ENCODE data around the gene ADD3.

ADD3 gene

DNA sequence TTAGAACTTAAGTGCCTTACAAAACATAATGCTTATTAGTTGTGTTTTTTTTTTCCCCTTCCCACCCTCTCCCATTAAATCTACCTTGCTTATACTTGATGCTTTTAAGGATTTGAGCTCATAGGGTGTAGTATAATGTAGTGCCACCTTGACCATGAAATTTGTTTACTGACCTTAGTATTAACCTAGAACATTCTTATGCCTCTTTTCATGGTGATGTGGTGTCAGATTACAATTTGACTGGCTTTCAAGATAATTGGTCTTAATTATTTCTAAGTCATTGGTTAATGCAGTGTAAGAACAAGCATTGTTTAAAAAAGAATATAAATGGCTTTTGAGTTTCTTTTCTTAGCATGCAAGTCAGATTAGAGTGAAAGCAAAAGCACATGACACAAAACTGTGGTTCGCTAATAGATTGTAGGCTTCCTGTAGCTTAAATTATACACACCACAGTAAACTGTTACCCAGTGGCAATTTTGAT is 61.8 kb downstream of the ADD3 start:
- DNase-seq = peak in 1 of 2 donors; percentile 74

DNA sequence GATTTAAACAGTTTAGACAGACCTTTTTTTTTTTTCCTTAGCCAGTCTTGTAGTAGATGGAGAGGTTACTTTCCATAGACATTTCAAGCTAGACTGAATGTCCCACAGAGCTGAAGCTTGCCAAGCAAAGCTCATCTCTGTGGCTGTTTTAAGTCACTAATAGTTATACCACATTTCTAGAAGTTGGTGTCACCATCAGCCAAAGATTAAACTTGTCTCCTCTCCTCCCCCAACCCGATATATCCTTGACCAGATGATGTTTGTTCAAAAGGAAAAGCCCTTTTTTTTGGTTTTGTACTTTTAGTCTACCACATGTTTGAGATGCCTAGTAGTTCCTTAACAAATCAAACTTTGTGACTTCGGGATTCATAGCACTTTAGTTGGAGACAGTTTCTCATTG is 66.1 kb downstream of the ADD3 start:
- no peak for DNase-seq

DNA sequence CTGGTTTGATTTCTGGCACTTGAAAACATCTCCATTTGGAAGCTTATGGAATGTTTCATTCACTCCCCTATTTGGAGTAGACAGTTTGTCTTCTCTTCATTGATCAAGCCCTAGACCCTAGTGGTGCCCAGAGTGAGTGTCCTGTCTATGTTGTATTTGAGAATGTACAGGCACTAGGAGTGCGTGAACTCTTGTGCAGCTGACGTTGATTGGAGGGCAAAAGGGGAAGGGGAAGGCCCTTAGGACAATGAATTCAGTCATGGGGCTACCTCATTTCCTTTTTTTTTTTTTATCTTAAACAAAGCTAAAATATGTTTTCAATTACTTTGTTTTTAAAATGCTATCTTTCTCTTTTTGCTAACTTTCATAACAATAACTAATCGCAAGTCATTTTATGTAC is 66.5 kb downstream of the ADD3 start:
- peak in 1 of 2 donors; percentile 37 for DNase-seq

DNA sequence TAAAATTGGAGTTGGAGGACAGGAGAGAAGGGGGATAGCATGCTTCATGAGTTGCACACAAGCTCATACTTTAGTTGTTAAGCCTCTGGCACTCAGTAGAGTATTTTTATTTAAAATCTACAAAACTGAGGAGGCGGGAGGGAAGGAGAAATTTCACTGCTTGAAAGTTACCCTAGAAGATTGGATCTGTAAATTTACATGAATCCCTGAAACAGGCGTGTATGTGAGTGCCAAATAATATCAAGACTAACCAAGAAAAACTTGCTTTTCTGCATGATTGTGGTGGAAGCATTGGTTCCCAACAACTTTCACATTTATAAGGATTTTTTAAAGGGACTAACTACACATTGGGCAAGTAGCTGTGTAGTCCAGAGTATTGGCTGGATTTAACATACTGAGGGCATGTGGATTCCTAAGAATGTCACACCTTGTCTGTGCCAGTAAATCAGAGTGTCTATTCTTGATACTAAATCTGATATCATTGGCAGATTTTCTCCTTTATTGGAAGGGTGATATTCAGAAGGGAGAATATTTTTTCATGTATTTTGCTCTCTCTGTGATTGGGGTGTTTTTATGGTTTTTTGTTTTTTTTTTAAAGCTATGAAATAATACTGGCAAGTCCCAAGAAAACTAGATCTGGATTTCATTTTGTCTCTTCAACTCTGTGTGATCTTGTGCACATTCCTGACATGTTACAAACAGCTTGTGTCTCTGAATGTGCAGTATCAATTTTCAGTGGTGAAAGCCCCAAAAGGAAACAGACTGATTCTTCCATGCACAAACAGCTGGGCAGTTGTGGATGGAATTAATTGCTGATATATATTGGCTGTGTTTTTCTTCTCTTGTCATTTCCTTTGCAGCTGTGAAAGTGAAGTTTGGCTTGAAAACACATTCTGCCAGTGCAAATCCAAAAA is 67.2 kb downstream of the ADD3 start:
- no peak for DNase-seq

DNA sequence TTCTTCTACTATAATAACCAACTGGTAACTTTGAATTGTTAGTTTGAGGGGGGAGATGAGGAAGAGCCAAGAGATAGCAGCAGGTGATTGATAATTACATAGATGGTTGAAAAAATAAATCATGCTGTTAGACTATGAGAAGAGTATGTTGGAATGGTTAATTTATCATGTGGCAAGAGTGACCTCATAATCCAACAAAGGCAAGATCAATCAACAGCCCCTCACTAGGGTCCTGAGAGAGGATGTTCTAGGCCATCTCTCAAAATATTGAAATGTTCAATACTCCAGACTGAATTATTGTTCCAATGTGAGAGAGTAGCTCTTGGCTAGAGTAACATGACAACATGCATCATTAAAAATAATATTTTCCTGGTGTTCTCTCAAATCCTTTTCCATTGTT is 67.9 kb downstream of the ADD3 start:
- DNase-seq = no peak

DNA sequence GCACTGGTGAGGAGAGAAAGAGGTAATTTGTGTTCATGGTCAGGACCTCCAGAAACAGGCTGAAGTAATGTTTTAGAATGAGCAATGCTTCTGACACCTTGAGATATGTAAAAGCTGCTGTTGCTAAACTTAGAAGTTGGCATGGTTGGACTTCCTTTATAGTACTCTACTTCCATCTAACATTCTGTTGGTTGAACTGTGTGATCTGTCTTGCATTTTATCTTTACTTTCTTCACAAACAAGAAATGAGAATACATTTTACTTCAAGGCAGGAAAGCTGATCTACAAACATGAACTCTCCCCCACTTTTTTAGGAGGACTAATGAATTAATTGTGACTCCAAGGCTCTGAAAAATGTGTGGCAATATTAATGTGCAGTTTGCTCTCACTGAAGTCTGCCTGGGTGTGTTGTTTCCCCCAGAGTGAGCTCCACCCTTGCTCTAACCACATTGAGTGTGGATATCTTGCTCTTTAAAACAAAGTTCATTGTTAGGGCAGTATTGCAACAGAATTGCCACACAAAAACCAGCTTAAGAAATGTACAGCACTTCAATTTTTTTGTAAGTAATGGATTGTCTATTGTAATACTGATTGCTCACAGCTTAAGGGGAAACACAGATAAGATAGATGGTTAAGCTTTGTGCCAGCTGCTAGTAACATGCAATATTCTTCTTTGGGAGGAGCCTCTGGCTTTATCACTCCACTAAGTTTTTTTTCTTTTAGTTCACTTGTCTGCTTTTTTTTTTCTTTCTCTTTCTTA is 69.0 kb downstream of the ADD3 start:
- peak; percentile 58 to 68 for DNase-seq

DNA sequence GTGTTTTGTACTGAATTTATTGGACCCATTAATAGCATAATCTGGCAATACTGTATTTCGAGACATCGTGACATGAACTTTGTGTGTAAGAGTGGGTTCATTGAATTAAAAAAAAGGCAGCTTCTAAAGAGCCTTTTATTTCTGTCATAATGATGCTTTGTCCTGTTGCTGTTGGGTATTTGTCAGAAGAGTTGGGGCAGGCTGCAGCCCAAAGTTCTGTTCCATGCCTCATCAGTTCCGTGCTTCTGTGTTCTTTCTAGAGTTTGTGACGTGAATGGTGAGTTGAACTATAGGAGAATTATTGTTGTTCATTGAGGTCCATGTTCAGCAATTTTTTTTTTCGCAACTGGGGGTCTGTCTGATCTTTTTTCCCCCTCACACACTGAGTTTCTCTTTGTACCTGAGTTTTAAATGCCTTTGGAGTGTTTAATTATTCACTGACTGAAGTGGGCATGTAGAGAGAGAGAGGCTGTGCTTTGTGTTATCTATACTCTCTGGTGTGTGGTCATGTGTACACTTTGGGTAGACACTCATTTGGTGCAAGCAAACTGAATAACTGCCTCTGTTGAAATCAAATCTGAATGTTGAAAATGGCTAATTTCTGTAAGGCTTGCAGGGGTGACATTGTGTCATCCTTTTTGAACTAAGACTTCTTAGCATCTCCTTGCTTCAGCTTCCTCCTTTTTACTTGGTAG is 69.8 kb downstream of the ADD3 start:
- DNase-seq = no peak

DNA sequence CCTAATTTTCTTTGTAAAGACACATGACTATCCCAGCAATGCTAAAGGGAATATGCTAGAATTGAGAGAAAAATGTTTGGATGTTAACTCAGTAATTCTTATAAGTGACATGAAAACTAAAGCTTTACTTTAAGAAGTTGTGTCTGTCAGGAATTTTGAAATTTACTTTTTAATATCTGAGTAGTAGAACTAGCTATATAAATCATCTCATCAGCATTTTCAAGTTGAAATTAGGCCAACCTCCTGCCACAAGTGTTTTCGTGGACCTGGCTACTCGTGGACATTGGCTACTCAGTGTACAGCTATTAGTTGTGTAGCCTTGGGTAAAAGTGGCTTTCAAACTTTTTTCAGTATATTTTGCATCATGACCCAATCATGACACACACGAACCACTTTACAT is 70.5 kb downstream of the ADD3 start:
- DNase-seq = no peak

DNA sequence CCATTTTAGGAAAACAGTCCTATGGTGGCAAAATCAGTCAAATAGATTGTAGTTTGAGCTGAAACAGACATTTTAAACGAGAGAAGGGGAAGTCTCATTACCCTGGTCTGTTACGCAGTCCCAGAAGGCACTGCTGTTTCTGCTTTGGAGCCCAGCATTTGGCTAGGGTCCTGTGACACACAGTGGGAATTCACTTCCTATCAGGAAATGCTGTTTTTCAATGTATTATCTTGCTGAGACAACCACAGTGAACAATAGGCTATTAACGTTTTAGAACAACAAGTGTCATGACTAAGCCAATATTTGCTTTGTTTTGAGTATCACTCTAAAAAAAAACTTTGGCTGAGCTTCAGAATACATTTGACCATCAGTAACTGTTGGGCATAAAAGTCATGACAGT is 74.1 kb downstream of the ADD3 start:
- DNase-seq = peak in 1 of 2 donors; percentile 34

DNA sequence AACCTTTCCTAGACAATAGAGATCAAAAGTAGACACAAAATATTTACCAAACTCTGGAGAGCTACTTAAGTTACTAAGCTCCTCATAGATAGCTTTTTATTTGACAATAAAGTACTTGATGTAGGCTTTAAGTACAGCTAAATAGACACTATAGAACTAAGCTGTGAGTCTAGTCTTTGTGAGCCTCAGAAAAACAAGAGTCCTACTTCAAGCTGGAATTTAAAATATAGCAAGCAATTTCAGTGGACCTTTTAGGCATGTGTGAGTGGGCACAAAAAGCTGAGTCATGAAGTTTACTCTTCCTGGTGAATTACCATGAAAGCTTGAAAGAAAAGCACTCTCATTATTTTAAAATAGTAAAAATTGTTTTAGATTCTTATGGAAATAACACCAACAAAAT is 76.1 kb downstream of the ADD3 start:
- no peak for DNase-seq

DNA sequence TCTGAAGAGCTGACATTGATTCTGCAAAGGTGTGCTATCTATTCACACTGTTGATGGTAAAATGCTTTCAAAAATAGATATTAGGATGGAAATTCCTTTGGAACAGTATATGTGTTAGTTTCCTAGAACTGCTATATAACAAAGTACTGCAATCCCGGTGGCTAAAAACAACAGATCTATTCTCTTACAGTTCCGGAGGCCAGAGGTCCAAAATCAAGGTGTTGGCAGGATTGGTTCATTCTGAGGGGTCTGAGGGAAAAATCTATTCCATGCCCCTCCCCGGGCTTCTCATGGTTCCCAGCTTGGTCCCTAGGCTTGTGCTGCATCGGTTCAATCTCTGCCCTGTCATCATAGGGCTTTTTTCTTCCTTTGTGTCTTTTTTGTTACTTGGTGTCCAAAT is 79.9 kb downstream of the ADD3 start:
- DNase-seq = no peak

DNA sequence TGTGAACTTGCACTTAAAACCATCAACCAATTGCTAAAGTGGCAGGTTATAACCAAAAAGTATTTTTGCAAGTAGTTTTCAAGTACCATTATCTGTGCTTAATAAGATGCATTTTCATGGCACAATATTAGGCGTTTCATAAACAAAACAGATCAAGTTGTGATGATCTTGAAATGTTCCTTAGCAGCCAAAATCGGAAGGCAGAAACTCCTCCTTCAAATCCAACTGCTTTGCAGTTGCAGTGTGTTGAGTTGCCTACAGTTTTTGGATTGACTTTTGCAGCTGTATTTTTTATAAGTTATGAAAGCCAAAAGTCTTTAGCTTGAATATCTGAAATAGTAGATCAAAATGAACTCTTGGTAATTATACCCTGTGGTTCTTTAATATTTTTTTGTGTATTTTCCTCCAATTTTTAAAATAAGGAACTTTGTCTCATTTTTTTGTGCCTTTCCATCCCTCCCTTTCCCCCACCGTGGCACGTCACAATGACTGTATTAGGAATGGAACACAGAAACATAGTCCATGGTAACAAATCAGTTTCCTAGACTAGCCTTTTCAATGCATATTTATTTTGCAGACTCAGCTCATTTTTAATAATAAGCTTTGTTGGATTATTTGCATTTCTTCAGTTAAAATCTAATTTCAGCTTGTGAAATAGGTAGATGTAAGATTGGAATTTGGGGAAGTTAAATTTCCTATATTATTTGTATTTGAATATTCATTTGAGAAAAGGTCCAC is 80.8 kb downstream of the ADD3 start:
- DNase-seq = no peak

DNA sequence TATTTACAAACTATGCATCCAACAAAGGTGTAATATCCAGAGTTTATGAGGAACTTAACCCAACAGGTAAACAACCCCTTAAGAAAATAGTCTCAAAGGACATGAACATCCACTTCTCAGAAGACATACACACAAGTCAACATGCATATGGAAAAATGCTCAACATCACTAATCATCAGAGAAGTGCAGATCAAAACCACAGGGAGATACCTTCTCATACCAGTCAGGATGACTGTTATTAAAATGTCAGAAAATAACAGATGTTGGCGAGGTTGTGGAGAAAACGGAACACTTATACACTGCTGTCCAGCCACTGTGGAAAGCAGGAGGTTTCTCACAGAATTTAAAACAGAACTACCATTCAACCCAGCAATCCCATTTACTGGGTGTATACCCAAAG is 84.0 kb downstream of the ADD3 start:
- no peak for DNase-seq

DNA sequence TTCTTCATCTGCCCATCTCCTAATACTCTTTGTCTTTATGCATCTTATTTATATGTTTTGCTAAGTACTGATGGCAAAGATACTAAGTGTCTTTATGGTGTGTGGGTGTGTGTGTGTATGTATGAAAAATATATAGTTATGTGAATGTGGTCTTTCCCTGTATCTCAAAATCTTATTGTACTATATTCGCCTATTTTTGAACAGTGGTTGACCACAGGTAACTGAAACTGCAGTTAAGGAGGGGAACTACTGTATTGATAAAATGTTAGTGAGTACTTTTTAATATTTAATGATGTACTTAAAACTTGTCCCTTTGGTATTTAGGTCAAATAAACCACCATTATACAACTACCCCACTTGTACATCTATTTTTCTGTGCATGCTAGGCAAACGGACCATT is 85.9 kb downstream of the ADD3 start:
- no peak for DNase-seq

DNA sequence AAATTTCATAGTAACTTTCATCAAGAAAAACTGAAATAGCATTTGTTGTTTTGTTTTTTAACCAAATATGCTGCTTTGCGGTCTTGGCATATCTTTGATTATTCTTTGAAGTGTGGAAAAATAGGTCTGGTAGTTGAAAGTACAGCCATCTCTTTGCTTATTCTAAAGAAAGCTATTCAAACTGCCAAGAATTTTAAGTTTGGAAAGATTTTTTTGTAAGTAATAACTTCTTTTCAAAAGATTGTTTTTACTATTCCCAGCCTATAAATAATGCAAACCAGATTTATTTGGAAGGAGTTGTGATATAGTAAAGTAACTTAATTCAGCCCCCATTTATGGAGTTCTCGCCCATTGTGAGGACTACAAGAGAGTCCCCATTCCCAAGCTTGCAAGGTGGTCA is 87.0 kb downstream of the ADD3 start:
- DNase-seq = no peak

DNA sequence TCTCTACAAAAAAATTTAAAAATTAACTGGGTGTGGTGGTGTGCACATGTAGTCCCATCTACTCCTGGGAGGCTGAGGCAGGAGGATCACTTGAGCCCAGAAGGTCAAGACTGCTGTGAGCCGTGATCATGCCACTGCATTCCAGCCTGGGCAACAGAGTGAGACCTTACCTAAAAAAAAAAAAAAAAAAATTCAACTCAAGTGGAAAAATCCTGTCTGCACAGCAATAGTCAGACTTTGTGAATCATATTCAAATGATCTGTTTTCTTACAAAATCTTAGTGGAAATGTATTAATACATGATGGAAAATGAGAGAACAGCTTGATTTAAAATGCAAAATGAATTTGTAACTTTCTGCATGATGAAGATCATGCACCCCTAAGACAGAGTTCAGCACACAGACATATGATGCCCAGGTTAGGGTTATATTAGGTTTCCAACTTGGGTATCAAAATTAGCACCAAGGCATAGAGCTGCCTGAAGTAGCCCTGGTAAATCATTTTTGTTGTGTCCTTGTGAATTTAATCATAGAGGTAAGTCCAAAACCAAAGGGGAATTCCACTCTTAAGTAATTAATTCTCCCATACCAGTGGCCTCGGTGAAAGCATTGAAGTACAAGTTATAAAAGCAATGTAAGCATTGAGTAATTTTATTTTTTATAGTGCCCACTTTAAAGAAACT is 93.8 kb downstream of the ADD3 start:
- DNase-seq = no peak

DNA sequence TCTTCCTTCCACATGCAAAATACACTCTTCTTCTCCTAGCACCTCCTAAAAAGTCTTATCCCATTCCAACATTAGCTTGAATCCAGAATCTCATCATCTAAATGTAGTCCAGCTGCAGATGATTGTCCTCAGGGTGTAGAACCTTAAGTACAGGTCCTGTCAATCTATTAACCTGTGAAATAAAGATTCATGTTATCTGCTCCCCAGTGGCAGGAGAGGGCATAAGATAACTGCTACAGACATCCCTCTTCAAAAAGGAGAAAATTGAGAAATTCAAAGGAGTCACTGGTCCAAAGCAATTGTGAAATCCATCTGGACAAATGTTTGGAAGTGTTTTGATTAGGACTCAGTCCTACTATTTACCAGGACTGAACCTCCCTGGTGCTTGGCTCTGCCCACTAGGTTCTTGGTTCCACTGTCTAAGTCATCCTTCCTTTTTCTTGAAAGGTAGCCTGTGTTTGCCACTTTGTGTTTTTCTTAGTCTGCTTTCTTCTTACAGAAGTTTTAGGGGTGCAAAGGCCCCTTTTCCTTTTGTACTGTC is 96.2 kb downstream of the ADD3 start:
- DNase-seq = no peak

DNA sequence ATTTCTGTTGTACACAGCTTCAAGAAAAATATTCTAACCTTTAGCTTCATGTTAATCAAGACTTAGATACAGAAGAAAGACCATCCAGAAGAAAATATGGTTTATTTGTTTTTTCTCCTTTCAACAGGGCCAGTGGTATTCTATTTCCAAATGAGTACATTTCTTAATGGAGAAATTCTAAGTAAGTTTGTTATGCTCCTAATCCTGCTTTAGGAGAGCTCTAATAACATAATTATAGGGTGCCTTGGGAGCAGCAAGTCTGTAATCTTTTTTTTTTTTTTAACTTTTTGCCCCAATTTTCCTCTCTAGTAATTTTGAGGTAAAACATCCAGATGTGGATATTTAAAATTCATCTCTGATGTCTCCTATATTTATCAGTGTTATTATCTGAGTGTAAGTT is 98.1 kb downstream of the ADD3 start:
- no peak for DNase-seq

DNA sequence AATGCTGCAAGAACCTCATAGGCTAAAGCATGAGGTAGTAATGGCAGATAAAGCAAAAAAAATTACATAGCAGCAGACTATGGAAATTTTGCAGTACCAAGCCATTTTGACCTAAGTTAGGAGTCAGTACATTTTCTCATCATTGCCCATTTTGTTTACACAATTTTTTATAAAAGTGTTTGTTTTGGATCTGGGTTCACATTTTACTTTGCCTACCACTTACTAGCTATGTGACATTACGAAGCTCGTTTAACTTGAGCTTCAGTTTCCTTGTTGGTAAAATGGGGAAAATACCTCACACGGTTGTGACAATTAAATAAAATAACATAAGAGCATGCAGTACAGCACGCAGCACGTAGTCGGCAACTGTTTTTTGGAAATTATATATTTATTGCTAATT is 99.6 kb downstream of the ADD3 start:
- no peak for DNase-seq

DNA sequence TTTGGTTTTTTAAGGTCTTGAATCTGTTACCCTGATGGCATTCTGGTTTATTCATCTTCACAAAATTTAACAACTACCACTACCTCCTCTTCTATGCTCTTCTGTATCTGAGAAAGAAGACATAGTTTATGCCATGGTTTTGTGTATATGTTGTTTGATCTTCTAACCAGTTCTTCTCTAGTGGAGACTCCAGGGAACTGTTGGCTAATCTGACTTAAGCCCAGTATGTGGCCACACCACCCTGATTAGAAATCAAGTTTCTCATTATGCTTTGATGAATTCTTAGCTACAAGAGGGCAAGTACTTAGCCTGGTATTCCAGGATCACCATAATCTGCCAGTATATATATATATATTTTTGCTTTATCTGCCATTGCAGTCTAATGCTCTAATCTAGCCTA is 100.1 kb downstream of the ADD3 start:
- DNase-seq = no peak

DNA sequence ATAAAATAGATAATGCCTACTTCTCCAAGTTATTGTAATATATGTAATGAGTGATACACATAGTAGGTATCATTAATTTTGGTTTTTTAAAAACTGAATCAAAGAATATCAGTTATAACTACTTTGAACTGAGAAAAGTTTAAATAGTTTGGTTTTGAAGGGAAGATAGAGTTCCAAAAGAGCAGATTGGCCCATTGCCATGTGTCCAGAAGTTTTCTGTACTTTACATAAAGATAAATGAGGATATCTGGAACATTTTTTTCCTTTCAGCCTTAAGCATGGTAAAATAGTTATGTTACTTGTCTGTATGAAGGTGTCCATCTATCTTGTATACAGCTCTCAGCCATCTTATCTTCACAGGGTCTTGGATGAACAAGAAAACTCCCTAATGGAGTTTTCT is 101.7 kb downstream of the ADD3 start:
- no peak for DNase-seq

DNA sequence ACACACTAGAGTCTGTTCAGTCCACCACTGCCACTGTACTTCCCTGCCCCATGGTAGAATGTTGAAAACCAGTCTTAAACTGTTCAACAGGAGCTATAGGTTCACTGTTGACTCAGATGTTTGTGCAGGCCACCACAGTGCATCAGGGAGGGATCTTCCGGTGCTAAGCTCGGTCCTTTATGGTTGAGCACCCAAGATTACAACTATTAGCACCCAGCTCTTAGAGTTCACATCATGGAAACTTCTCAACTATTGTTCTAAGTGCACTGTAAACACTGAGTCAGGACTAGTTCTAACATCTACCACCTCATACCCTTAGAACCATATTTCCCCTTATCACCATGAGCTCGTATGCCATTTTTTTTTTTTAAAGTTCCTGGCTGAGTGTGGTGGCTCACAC is 102.6 kb downstream of the ADD3 start:
- DNase-seq = no peak
